Measurements from ENCODE around the gene JAM3.
A peak's percentile ranks its signal among the peaks of the same experiment; 100 is the strongest.
"Not testable (repeated sequence)": the region's sequence is repeated elsewhere in the genome, so short reads cannot be mapped to it uniquely, and the experiment has no call there.

JAM3 gene

DNA sequence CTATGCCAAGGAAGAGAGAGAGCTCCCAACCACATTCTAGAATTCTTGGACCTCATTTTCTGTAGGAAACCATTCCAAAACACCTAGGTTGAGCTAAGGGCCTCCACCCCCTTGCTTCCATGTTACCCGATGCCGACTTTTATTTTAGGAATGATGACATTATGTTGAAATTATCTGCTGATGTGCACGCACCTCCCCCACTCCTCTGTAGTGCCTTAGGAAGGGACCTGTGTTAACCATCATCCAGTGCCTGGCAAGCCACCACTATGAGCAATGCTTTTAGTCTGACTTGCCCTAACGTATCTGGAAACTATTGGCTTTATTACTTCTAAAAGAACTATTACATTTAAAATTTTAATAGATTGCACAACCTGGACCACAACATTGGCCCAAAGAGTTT is 112.8 kb downstream of the JAM3 start:
- peak; percentile 62 for DNase-seq (ENCODE audit: low read depth)

DNA sequence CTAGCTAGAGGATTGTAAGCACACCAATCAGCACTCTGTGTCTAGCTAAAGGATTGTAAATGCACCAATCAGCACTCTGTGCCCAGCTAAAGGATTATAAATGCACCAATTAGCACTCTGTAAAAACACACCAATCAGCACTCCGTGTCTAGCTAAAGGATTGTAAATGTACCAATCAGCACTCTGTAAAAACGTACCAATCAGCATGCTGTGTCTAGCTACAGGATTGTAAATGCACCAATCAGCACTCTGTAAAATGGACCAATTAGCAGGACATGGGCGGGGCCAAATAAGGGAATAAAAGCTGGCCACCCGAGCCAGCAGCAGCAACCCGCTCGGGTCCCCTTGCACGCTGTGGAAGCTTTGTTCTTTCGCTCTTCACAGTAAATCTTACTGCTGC is 119.2 kb downstream of the JAM3 start:
- not testable (repeated sequence) for DNase-seq (ENCODE audit: low read depth)

- DNase-seq (ENCODE audit: low read depth): no peak
Observed at GRCh38 chr11:134196756-134197155, 127.9 kb downstream of the JAM3 start.

DNA sequence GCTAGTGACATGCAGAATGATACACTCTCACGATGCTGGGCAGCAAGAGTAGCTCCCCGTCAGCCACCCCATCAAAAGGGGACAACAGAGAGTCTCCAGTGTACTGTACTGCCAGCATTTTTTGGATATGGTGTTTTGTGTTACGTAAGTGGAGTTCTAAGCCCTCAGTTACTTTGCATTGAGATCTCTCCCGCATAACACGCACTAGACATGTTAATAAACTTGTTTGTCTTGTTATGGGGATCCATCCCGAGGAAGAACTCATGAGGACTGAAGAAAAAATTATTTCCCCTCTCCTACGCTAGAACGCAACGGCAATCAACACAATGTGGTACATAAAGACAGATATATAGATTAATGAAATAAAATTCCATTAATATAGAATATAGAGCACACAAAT is 130.7 kb downstream of the JAM3 start:
- no peak for DNase-seq (ENCODE audit: low read depth)

DNA sequence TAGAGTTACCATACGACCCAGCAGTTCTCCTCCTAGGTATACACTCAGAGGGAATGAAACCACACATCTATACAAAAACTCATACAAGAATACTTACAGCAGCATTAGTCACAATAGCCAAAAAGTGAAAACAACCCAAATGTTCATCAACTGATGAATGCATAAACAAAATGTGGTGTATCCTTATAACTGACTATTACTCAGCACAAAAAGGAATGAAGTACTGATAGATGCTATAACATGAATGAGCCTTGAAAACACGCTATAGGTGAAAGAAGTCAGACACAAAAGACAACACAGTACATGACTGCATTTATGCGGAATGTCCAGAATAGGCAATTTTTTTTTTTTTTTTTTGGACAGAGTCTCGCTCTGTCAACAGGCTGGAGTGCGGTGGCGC is 131.8 kb downstream of the JAM3 start:
- no peak for DNase-seq (ENCODE audit: low read depth)

All from EH (cell line).